HG03064 (cell line): ENCODE measurements around the gene UBXN1.
A peak's percentile ranks its signal among the peaks of the same experiment; 100 is the strongest.

Experiments
- ATAC-seq: cut with Tn5 transposase; IDR thresholded peaks from one replicate; pipeline ENCODE4 v1.9.1; 2021; ENCODE audit warnings: low read depth; ENCODE audit not compliant: unreplicated experiment

Gene UBXN1

GRCh38 chr11:62647609-62648005 is 31.3 kb downstream of the UBXN1 start:
- ATAC-seq, result no peak

- no peak for ATAC-seq
Observed at GRCh38 chr11:62646825-62647608, 31.9 kb downstream of the UBXN1 start.

GRCh38 chr11:62645946-62646824 is 32.7 kb downstream of the UBXN1 start, which contains the start of gene GANAB:
TSS of gene GANAB (minus strand) at chr11:62646613. CDS start at chr11:62646599, 14 bp downstream.
- ATAC-seq, result peak; percentile 84

DNA sequence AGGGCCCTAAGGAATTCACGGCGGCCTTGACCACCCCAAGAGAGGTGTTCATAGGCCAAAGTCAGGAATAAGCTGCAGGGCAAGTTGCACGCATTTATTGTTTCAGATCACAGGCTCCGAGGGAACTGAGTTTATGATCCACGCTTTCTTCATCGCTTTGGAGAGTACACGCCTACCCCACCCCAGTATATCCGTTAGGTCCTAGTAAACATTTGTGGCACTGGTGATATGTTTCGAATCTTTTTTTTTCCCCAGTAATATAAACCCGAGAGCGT is 33.3 kb downstream of the UBXN1 start:
- ATAC-seq, result no peak

DNA sequence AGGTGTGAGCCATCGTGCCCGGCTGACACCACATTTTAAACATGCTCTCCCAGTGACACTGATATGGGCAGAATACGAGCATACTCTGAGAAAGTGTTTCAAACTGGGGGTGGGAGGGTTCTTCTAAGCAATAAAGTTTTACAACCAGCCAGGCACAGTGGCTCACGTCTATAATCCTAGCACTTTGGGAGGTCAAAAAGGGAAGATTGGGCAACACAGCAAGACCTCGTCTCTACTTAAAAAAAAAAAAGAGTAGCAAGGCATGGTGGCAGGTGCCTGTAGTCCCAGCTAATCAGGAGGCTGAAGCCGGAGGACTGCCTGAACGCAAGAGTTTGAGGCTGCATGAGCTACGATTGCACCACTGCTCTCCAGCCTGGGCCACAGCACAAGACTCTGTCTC is 34.7 kb downstream of the UBXN1 start:
- no peak for ATAC-seq

DNA sequence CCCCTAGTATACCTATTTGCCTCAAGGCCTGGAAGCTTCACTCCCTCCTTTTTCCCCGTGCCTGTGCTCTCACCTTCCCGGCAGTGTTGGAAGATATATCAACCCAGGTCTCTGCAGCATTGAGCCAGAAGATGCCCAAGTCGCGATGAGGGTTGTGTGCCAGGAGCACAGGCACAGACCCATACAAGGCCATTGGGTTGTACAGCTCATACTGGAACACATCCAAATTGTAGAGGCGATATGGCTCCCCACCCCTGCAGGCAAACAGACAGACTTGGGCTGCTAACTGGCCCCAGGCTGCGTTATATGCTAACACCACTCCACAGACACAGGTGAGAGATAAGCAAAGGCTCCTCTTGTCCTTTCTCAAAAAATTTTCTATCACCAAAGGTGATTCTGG is 46.4 kb downstream of the UBXN1 start:
- ATAC-seq, result no peak

- no peak for ATAC-seq
Observed at GRCh38 chr11:62627713-62628112, 51.2 kb downstream of the UBXN1 start.
